Fibroblast of peridontal ligament (primary cell): ENCODE data around the gene CAPZB.

ENCODE experiments used
- DNase-seq: peaks from one replicate; pipeline ENCODE4 v3.0.0-alpha.2; 2010; ENCODE audit errors: extremely low read depth

CAPZB gene

DNA sequence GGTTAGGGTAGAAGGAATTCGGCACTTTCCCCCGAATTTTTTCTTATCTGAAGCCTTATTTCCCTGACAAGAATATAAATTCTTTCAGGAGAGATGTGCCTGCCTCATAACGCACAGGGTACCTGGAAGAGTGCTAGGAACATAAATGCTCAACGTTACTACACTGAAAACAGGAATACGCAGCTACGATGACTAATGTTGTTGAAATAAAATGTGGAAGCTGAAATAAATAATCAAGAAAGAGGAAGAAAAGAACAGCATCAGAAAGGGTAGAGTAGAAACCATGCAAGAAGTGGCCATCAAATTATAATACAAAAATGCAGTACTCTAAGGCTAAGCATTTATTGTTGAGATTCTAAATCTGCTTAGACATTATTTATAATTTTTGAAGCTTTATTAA, 139.3 kb downstream of the CAPZB start:
- DNase-seq = no peak

- DNase-seq = no peak
These were observed 139.9 kb downstream of the CAPZB start for GRCh38 chr1:19345391-19345790.

- DNase-seq = no peak
These were observed 140.5 kb downstream of the CAPZB start for GRCh38 chr1:19344831-19345230.

GRCh38 chr1:19344372-19344810, 140.9 kb downstream of the CAPZB start:
- no peak for DNase-seq

DNA sequence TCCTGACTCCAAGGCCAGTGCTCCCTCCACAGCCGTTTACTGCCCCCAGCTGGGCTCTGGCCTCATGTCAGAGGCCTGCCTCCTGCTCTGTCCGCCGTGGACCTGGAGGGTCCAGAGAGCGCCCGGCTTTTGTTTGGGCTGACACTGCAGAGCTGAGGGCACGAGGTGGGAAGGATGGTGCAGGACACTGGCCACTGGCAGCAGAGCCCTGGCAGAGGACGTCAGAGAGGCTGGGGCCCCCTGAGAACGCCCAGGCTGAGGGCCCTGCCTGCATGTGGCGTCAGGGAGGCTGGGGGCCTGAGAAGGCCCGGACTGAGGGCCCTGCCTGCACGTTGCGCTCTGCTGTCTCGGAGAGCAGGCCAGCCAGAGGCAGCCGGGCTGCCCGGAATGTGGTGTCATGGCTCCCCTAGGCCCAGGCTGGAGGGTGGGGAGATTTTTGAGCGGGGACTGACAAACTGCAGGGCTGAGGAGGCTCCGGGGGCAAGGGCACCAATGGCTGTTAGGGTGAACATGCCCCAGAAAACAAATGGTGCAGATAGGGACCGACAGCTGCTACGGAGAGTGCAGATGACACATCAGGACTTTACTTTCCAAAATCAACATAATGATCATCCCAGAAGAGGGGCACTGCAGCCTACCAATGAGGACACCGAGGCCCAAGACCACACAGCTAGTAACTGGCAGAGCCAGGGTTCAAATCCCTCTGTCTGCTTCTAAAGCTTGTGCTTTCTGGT, 141.6 kb downstream of the CAPZB start:
- DNase-seq = no peak

- no peak for DNase-seq
These were observed 142.3 kb downstream of the CAPZB start for GRCh38 chr1:19342894-19343616.

GRCh38 chr1:19342062-19342750, 143.1 kb downstream of the CAPZB start:
- no peak for DNase-seq

- peak; percentile 67 for DNase-seq
These were observed 143.9 kb downstream of the CAPZB start for GRCh38 chr1:19341201-19342061.

DNA sequence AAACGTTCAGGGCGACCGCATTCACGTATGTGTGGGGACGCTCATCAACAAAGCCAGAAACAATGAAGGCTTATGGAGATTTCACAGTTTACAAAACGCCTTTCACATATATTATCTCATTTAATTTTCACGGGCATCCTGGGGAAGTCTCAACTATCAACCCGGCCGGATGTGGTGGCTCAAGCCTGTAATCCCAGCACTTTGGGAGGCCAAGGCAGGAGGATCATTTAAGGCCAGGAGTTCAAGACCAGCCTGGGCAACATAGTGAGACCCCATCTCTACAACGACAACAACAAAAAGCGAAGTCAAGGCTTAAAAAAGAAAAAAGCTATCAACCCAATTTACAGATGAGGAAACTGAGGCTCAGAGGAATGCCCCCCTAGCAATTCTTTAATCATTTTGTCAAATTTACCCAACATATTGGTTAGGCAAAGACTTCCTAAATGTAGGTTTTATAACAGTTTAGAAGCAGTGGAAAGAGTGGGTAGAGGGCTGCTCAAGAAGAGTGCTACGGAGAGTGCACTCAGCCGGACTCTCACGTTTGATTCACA, 144.9 kb downstream of the CAPZB start:
- DNase-seq = no peak

GRCh38 chr1:19339214-19339861, 146.0 kb downstream of the CAPZB start:
- DNase-seq = no peak

GRCh38 chr1:19338323-19338762, 147.0 kb downstream of the CAPZB start:
- DNase-seq = no peak

DNA sequence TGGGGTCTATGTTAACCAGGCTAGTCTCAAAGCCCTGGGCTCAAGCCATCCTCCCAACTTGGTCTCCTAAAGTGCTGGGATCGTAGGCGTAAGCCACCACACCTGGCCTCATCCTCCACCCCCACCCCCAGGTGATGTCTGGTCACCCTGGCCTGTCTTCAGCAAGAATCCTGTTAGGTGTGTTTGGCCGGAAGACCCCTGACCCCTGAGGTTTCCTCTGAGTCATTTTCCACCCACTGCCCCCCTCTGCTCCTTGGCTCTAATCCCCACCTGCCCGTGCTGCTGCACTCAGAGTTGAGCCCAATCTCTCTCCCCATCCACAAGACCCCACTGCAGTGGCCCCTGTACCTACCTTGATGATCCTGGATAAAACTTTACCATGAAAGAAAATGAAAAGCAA, 148.1 kb downstream of the CAPZB start:
- DNase-seq = no peak

DNA sequence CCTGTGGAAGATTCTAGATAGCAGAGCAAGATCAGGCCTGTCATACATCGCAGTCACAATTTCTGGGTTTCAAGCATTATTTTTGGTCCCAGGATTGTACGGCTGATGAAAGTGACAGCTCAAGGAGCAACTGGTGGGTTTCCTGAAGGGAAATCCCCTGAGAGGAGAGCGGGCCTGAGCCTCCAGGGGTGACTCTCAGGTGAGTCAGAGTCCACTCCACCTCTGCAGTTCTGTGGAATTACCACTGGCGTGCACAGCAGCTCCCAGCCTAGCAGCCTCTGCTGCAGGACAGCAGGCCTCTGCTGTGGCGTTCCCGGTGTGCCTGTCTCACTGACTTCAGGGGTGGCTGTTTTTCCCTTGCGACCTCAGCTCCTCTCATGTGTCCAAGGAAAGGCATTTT, 148.8 kb downstream of the CAPZB start:
- DNase-seq = no peak

DNA sequence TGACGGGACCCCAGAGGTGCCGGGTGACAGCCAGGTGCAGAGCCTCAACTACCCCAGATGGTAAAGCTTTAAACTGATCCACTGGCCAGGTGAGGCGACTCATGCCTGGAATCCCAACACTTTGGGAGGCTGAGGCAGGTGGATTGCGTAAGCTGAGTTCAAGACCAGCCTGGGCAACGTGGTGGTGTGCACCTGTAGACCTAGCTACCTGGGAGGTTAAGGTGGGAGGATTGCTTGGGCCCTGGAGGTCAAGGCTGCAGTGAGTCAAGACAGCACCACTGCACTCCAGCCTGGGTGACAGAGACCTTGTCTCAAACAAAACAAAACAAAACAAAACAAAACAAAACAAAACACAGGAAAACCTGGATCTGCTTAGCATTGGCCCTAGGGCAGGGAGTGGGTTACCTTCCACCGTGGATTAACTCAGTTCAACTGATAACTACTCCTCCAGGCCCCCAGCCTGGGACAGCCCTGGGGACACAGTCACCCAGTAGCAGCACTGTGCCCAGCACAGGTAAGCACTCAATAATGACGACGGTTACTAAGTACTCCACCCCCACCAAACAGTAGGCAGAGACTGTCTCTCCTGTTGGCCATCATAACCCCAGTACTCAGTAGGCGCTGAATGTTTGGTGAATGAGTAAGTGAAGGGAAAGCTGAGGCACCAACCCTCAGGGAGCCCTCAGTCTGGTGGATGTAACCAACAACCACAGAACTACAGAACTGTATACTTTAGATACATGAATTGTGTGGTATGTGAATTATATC, 151.6 kb downstream of the CAPZB start:
- DNase-seq = no peak

DNA sequence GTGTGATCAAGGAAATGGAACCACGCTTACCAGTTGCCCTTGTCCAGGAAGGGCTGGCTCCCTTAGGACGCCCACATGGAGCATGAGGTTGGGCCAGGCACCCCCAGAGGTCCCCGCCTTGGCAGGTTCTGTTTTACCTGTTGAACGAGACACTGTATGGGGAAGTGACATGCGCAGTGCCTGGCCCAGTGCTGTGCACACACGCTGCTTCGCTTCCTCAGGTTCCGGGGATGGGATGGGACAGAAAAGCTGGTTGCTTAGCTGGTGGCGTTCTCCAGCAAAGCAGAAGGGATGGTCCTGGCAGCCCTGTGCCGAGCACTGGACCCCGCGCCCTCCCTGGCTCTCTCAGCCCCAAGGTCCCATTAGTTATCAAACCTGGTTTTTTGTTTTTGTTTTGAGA, 152.5 kb downstream of the CAPZB start:
- no peak for DNase-seq

DNA sequence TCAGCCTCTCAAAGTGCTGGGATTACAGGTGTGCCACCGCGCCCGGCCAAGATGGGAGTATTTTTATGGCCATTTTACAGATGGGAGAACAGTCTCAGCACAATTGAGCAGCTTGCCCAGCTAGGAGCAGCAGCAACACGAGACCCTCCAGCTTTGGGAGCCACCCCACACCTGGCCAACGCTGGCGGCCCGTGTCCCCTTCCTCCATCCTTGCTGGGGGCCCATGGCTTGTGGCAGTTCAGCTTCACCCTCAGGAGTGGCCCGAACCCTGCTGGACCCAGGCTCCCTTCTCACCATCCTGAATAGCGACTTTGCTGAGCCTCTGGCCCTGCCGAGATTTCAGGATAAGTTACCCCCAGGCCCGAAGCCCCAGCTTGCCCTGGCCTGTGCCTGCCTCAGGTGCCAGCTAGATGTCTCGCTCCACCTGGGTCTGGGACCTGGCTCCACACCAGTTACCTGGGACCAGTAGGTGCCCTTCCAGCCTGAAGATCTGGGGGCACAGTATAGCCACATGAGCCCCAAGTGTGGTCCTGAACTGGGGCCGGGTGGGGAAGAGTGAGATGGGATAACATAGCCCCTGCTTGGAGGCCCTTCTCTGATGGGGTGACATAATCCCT, 154.0 kb downstream of the CAPZB start:
- no peak for DNase-seq

DNA sequence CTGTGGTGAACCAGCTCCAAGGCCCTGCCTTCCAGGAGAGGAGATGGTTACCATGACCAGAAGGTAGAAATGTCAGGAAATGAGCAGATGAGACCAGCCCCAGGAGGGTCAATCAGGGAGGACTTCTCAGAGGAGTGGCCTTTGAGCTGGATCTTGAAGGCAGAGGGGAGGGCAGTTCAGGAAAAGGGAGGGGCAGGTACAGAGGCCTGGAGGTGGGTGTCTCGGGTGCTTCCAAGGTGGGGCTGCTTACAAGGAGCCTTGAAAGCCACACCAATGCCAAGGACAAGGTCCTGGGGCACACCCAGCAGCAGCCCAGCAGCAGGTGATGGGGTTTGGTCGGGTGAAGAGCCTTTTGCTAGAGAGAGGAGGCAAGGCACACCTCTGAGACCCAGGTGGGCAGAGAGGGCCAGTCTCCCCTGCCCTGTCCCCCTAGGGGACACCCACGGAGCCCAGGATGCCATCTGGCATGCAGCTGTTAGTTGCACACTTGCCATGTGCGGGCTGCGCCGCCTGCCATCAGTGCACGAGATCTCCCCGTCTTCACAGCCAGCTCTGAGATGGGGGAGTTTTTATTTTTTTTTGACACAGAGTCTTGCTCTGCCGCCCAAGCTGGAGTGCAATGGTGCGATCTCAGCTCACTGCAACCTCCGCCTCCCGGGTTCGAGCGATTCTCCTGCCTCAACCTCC, 154.7 kb downstream of the CAPZB start:
- no peak for DNase-seq

- no peak for DNase-seq
These were observed 155.7 kb downstream of the CAPZB start for GRCh38 chr1:19329611-19330010.

DNA sequence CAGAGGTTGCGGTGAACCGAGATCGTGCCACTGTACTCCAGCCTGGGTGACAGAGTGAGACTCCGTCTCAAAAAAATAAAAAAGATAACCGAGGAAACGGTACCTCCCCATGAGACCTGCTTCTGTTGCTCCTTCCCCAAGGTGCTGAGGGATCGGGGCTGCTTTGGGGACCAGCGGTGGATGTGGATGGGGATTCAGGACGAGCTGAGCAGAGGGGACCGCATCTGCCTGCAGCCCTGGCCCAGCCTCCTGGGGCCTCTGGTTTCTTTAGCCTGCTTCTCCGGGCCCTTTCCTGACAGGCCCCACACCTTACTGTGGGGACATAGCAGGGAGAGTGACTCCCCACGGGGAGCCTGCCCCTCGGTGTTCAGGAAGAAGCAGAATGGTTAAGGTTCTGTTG, 156.2 kb downstream of the CAPZB start:
- DNase-seq = no peak
